Kidney epithelial cell (primary cell): ENCODE data around the gene CCDC178. TPM values are rescaled to one million over a fixed set of nuclear protein-coding genes. Genes with fewer than 3 reads are reported as not detected.
"Not testable (repeated sequence)": the region's sequence is repeated elsewhere in the genome, so short reads cannot be mapped to it uniquely, and the experiment has no call there.

ENCODE experiments used
- DNase-seq: peaks from one replicate; pipeline ENCODE4 v3.0.0-alpha.2; 2010; ENCODE audit warnings: low read depth
- H3K27me3 ChIP-seq: 2 replicates; pipeline ENCODE4 v1.6.0; 2011; ENCODE audit warnings: low read length; ENCODE audit not compliant: control insufficient read depth, insufficient read depth
- H3K36me3 ChIP-seq: 2 replicates; pipeline ENCODE4 v1.5.1; 2011; ENCODE audit warnings: low read length; ENCODE audit not compliant: control insufficient read depth, insufficient read depth
- H3K4me3 ChIP-seq: 2 replicates; pipeline ENCODE4 v1.5.1; 2011; ENCODE audit warnings: low read depth, mild to moderate bottlenecking, control low read depth, low read length
- CTCF ChIP-seq: IDR thresholded peaks from 2 replicates; pipeline ENCODE4 v1.5.1; 2011; ENCODE audit warnings: mild to moderate bottlenecking, moderate library complexity, low read length, control low read depth, inconsistent platforms; ENCODE audit not compliant: insufficient read depth, poor library complexity, severe bottlenecking
- total RNA-seq: library from RNA; depleted of rRNA; stranded (reverse); fragments of >200 nt; gene quantifications from 2 replicates; pipeline ENCODE4 v1.2.3, GENCODE V29; 2015

CCDC178 gene
- total RNA-seq, 1 donor from 2014 or later, result 0.08 TPM

- H3K4me3 ChIP-seq, result no peak overlapping the region
- H3K36me3 ChIP-seq, result no peaks in the 10 kb centered on the region
- DNase-seq, result no peak
- no peak for TF ChIP-seq CTCF
- H3K27me3 ChIP-seq, result no peaks in the 10 kb centered on the region
Measured at GRCh38 chr18:33427549-33427948, 13.0 kb downstream of the CCDC178 start.

DNA sequence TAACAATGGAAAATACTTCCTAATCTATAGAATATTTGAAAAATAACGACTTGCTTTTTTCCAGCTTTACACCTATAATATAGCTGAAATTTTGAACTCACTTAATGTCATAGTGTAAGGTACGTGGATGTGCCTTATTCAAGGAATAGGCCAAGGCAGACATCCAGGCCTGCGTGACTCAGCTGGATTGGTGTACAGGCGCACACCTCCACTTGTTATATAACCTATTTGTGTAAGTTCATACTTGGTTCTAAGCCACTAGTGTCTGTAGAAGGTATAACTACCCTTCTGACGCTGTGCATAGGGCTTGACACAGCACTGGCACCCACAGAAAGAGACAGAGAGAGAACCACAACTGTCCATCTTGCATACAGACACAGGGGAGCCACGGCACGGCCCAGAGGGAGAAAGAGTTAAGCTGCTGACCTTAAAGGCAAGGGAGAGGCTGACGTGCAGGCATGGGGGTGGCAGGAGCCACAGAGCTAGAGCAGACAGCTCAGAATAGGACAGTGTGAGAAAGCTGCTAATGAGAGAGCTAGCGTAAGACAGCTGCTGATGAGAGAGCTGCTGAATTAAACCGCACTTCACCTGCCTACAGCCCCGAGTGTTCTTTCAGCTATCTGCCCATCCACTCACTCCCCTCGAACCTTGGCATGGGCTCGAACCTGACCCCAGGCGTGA lies 16.1 kb downstream of the CCDC178 start:
- TF ChIP-seq CTCF, result no peak
- no peak overlapping the region for H3K4me3 ChIP-seq
- no peaks in the 10 kb centered on the region for H3K36me3 ChIP-seq
- DNase-seq, result no peak
- no peaks in the 10 kb centered on the region for H3K27me3 ChIP-seq

- no peak for TF ChIP-seq CTCF
- Histone ChIP-seq H3K27me3 (no peaks in the 10 kb centered on the region), H3K36me3 (no peaks in the 10 kb centered on the region), H3K4me3 (no peak overlapping the region)
- no peak for DNase-seq
Measured at GRCh38 chr18:33421225-33421624, 19.3 kb downstream of the CCDC178 start.

DNA sequence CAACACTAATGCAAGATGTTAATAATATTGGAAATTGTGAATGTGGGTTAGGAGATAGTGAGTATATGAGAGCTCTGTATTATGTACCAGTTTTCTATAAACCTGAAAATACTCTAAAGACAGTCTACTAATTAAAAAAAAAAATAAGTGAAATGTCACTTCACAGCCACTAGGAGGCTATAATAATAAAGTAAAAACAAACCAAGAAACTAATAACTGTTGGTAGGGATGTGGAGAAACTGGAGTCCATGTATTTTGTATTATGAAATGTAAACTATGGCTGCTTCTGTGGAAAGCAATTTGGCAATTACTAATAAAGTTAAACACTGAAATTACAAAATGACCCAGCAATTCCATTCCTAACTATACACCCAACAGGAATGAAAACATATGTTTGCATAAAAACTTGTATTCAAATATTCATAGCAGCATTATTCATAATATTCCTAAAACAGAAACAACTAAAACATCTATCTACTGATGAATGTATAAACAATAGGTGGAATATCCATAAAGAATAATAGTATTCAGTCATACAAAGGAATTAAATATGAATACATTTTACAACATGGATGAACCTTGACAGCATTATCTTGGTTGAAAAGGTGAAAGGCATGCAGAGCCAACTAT lies 36.2 kb downstream of the CCDC178 start:
- Histone ChIP-seq H3K27me3 (no peaks in the 10 kb centered on the region), H3K36me3 (no peaks in the 10 kb centered on the region), H3K4me3 (no peak overlapping the region)
- no peak for DNase-seq
- TF ChIP-seq CTCF, result peak; percentile 21

- H3K4me3 ChIP-seq, H3K27me3 ChIP-seq, DNase-seq, H3K36me3 ChIP-seq: not testable (repeated sequence)
Measured at GRCh38 chr18:33398939-33399338, 41.6 kb downstream of the CCDC178 start.

- H3K4me3 ChIP-seq, result no peak overlapping the region
- no peaks in the 10 kb centered on the region for H3K36me3 ChIP-seq
- no peak for TF ChIP-seq CTCF
- DNase-seq, result no peak
- no peaks in the 10 kb centered on the region for H3K27me3 ChIP-seq
Measured at GRCh38 chr18:33375829-33376228, 64.7 kb downstream of the CCDC178 start.
